Measurements from ENCODE around the gene USP7. TPM values are rescaled to one million over a fixed set of nuclear protein-coding genes. Genes with fewer than 3 reads are reported as not detected.

Gene USP7
- total and polyA plus RNA-seq, 10 of the 15 experiments (the other 5 are each of a cell fraction or from before 2014, with no cell fraction given) = 16.2 to 133 (median 60.5) TPM

- BruUV-seq (replicated peaks) = no TSS peak
These were observed 756 bp upstream of the USP7 start for GRCh38 chr16:8964462-8964861.

GRCh38 chr16:8963010-8963820 is 491 bp downstream of the USP7 start:
- ATAC-seq (no peak), DNase-seq (ENCODE audit: low read depth, low spot score) (no peak), FAIRE-seq (no peak)
- Histone ChIP-seq H3K79me2 (ENCODE audit: control insufficient read depth, insufficient read depth, low read length) (peaks cover 55% of the 10 kb centered on the region), H3K9me3 (replicated peaks; ENCODE audit: control insufficient read depth, insufficient read depth, low read length) (no peaks in the 10 kb centered on the region), H3K36me3 (ENCODE audit: control insufficient read depth in 2 of 2, insufficient read depth in 2 of 2, low read length in 1 of 2) (no peaks in the 10 kb centered on the region), H3K27ac (ENCODE audit: control insufficient read depth, insufficient read depth) (peak overlapping the region; percentile 85), H3K27me3 (replicated peaks in 1 of 2; ENCODE audit: control insufficient read depth in 2 of 2, insufficient read depth in 2 of 2, low read length in 1 of 2) (no peaks in the 10 kb centered on the region), H3K9ac (ENCODE audit: control insufficient read depth, insufficient read depth, low read length) (peak overlapping the region; percentile 82), H3K4me3 (peak overlapping the region; percentile 80), H4K20me1 (ENCODE audit: control insufficient read depth, insufficient read depth) (peaks cover 18% of the 10 kb centered on the region), H3K4me2 (ENCODE audit: control insufficient read depth, insufficient read depth) (no peak overlapping the region), H3K4me1 (ENCODE audit: control insufficient read depth, insufficient read depth, low read length) (peaks cover 15% of the 10 kb centered on the region), H2AFZ (ENCODE audit: control insufficient read depth, low read depth, low read length) (no peak overlapping the region)
- TF ChIP-seq NR2F1 (conservative IDR thresholded peaks at IDR 0.05) = 0 out of 2 replicates have a peak, but pooled peaks have one; percentile 9
- TF ChIP-seq MLLT1 (IDR thresholded peaks at IDR 0.05) = no peak
- TF ChIP-seq YBX1 (IDR thresholded peaks at IDR 0.05) = no peak
- 0 out of 2 replicates have a peak, but pooled peaks have one; percentile 4 for TF ChIP-seq IKZF1 (conservative IDR thresholded peaks at IDR 0.05)
- TF ChIP-seq YY1 (IDR thresholded peaks at IDR 0.05; ENCODE audit: low read depth, low read length) = 0 out of 2 replicates have a peak, but pooled peaks have one; percentile 39
- no peak for TF ChIP-seq ELK1 (IDR thresholded peaks at IDR 0.05; ENCODE audit: low read depth, low read length)
- TF ChIP-seq PBX3 (IDR thresholded peaks at IDR 0.05; ENCODE audit: insufficient replicate concordance, low read depth, low read length) = no peak
- SMC1A ChIA-PET (ENCODE audit: uncharacterized antibody, unreplicated experiment) = no interaction called here
- POLR2A ChIA-PET = interaction anchor here (1.5 kb wide), 1 partner anchor 14 kb away, joined by 6 read pairs; no protein-coding TSS in a partner anchor
- in situ Hi-C loops (cut with MboI) (no loop called here), intact Hi-C loops (cut with micrococcal nuclease; ENCODE audit: unreplicated experiment) (loop anchor here (2.0 to 5.0 kb wide), 4 partner anchors 36 to 169 kb away; partner anchors contain the start of gene HAPSTR1)
- no TSS peak for BruUV-seq (replicated peaks)
- CTCF ChIA-PET = interaction anchor here (0.6 kb wide), 1 partner anchor 397 kb away, joined by 3 read pairs; no protein-coding TSS in a partner anchor
- RAD21 ChIA-PET (ENCODE audit: unreplicated experiment) = interaction anchor here (0.9 to 1.0 kb wide), 2 partner anchors 46 to 72 kb away, joined by 3 read pairs; no protein-coding TSS in a partner anchor
- 3% methylated on average over 23 of the region's 146 CpGs for whole genome bisulfite sequencing (ENCODE audit: insufficient coverage, insufficient replicate concordance, low lambda C conversion rate, missing lambda C conversion rate)

More at GRCh38 chr16:8964462-8964861, 756 bp upstream of the USP7 start:
- WGBS (ENCODE audit: insufficient coverage, insufficient replicate concordance, low lambda C conversion rate, missing lambda C conversion rate) = 34% methylated on average over 6 of the region's 6 CpGs
- peaks cover 10% of the 10 kb centered on the region for H4K20me1 ChIP-seq (ENCODE audit: control insufficient read depth, insufficient read depth)
- in situ Hi-C loops (cut with MboI) (no loop called here), intact Hi-C loops (cut with micrococcal nuclease; ENCODE audit: unreplicated experiment) (loop anchor here (2.0 to 5.0 kb wide), 4 partner anchors 37 to 168 kb away; partner anchors contain the start of gene HAPSTR1)
- TF ChIP-seq SIN3A (IDR thresholded peaks at IDR 0.05; ENCODE audit: low read depth, low read length) (no peak), YY1 (IDR thresholded peaks at IDR 0.05; ENCODE audit: low read depth, low read length) (0 out of 2 replicates have a peak, but pooled peaks have one; percentile 40)
- H3K27me3 ChIP-seq (replicated peaks in 1 of 2; ENCODE audit: control insufficient read depth in 2 of 2, insufficient read depth in 2 of 2, low read length in 1 of 2) = no peaks in the 10 kb centered on the region
- FAIRE-seq = no peak
- H3K9ac ChIP-seq (ENCODE audit: control insufficient read depth, insufficient read depth, low read length) = peak overlapping the region; percentile 61
- SMC1A ChIA-PET (ENCODE audit: uncharacterized antibody, unreplicated experiment) = interaction anchor here (1.2 kb wide), 1 partner anchor 73 kb away, joined by 3 read pairs; no protein-coding TSS in a partner anchor
- peak overlapping the region; percentile 54 for H3K27ac ChIP-seq (ENCODE audit: control insufficient read depth, insufficient read depth)
- peak overlapping the region; percentile 45 for H2AFZ ChIP-seq (ENCODE audit: control insufficient read depth, low read depth, low read length)
- DNase-seq (ENCODE audit: low read depth, low spot score) = no peak
- POLR2A ChIA-PET = no interaction called here
- H3K4me3 ChIP-seq = peak overlapping the region; percentile 76; the same call in 1 of the 2 replicates
- peaks cover 42% of the 10 kb centered on the region for H3K79me2 ChIP-seq (ENCODE audit: control insufficient read depth, insufficient read depth, low read length)
- no peaks in the 10 kb centered on the region for H3K36me3 ChIP-seq (ENCODE audit: control insufficient read depth in 2 of 2, insufficient read depth in 2 of 2, low read length in 1 of 2)
- no peak for ATAC-seq
- peak overlapping the region; percentile 87 for H3K4me2 ChIP-seq (ENCODE audit: control insufficient read depth, insufficient read depth)
- RAD21 ChIA-PET (ENCODE audit: unreplicated experiment) = interaction anchor here (0.9 to 1.0 kb wide), 2 partner anchors 44 to 73 kb away, joined by 3 read pairs; no protein-coding TSS in a partner anchor
- no peaks in the 10 kb centered on the region for H3K9me3 ChIP-seq (replicated peaks; ENCODE audit: control insufficient read depth, insufficient read depth, low read length)
- H3K4me1 ChIP-seq (ENCODE audit: control insufficient read depth, insufficient read depth, low read length) = peaks cover 4% of the 10 kb centered on the region
- CTCF ChIA-PET = no interaction called here

Measured in GM12878 (cell line).